ENCODE results near the gene POU2F3.

Gene POU2F3

GRCh38 chr11:120326228-120326627 is 86.3 kb downstream of the POU2F3 start:
- no peak for DNase-seq

- no peak for DNase-seq
Observed at GRCh38 chr11:120326845-120327281, 86.9 kb downstream of the POU2F3 start.

- DNase-seq, result no peak
Observed at GRCh38 chr11:120327311-120327710, 87.4 kb downstream of the POU2F3 start.

GRCh38 chr11:120329556-120329955 is 89.6 kb downstream of the POU2F3 start:
- no peak for DNase-seq

- DNase-seq, result no peak
Observed at GRCh38 chr11:120330045-120330444, 90.1 kb downstream of the POU2F3 start.

- DNase-seq, result no peak
Observed at GRCh38 chr11:120331301-120331996, 91.5 kb downstream of the POU2F3 start.

GRCh38 chr11:120332822-120333716 is 93.1 kb downstream of the POU2F3 start:
- no peak for DNase-seq

GRCh38 chr11:120333801-120334200 is 93.9 kb downstream of the POU2F3 start:
- no peak for DNase-seq

GRCh38 chr11:120334332-120334731 is 94.4 kb downstream of the POU2F3 start:
- DNase-seq, result no peak

GRCh38 chr11:120334894-120335462 is 95.0 kb downstream of the POU2F3 start:
- peak; percentile 75 for DNase-seq

GRCh38 chr11:120335556-120335907 is 95.6 kb downstream of the POU2F3 start:
- no peak for DNase-seq

- peak; percentile 76 for DNase-seq
Observed at GRCh38 chr11:120335908-120336640, 96.1 kb downstream of the POU2F3 start, which contains the start of gene ARHGEF12. ARHGEF12 (plus strand) TSS chr11:120336413; CDS start chr11:120337244, 831 bp downstream.

GRCh38 chr11:120336641-120337354 is 96.9 kb downstream of the POU2F3 start:
- DNase-seq, result no peak

GRCh38 chr11:120337355-120338106 is 97.6 kb downstream of the POU2F3 start:
- DNase-seq, result no peak

- no peak for DNase-seq
Observed at GRCh38 chr11:120338107-120338933, 98.4 kb downstream of the POU2F3 start.

- DNase-seq, result no peak
Observed at GRCh38 chr11:120339394-120339890, 99.5 kb downstream of the POU2F3 start.

- DNase-seq, result no peak
Observed at GRCh38 chr11:120340529-120340928, 100.6 kb downstream of the POU2F3 start.

GRCh38 chr11:120342226-120342625 is 102.3 kb downstream of the POU2F3 start:
- no peak for DNase-seq

- no peak for DNase-seq
Observed at GRCh38 chr11:120342678-120343077, 102.7 kb downstream of the POU2F3 start.

- no peak for DNase-seq
Observed at GRCh38 chr11:120343429-120343828, 103.5 kb downstream of the POU2F3 start.
